Endothelial cell of umbilical vein (primary cell): Measurements from ENCODE around the gene TBC1D21. TPM values are rescaled to one million over a fixed set of nuclear protein-coding genes. Genes with fewer than 3 reads are reported as not detected.

Experiments
- BruUV-seq: library from RNA; stranded (reverse); fragments of 400-500 nt; replicated peaks from 2 replicates; lab custom pipeline; 2021; lab: Mats Ljungman, UMichigan
- CTCF ChIA-PET: fragments of 300-600, 350-600 bp; sonication (Branson Sonifier 250); formaldehyde crosslinking; loops from one replicate; lab custom pipeline; 2021; ENCODE audit warnings: antibody characterized with exemption, inconsistent platforms; lab: Charles Lee
- POLR2A ChIA-PET: fragments of 300-600, 350-600 bp; sonication (Branson Sonifier 250); formaldehyde crosslinking; loops from one replicate; lab custom pipeline; 2021; ENCODE audit warnings: antibody characterized with exemption, inconsistent platforms; lab: Charles Lee
- DNase-seq: peaks from one replicate; pipeline ENCODE4 v3.0.0-alpha.2; 2011; ENCODE audit warnings: low read depth, low spot score
- FAIRE-seq: peaks from 2 replicates; lab custom pipeline; 2011; peaks lifted over from hg19 to GRCh38; lab: Jason Lieb, UNC
- H2AFZ ChIP-seq: 2 replicates; pipeline ENCODE4 v1.6.0; 2012; ENCODE audit warnings: low read depth, low read length, control low read depth, inconsistent platforms
- H3K27ac ChIP-seq: 2 replicates; pipeline ENCODE4 v1.5.1; 2011; ENCODE audit warnings: low read depth, mild to moderate bottlenecking, control low read depth, low read length, moderate library complexity; ENCODE audit not compliant: insufficient read depth
- H3K27me3 ChIP-seq, 2 experiments: 2 replicates each; pipeline versions ENCODE4 v1.6.0 to v1.6.1; 2011; ENCODE audit warnings: low read length in 2 of 2, mixed read lengths in 1 of 2; ENCODE audit not compliant: control insufficient read depth in 2 of 2, insufficient read depth in 2 of 2
- H3K36me3 ChIP-seq, 2 experiments: 2 replicates in 1 of 2; 3 replicates in 1 of 2; pipeline ENCODE4 v1.5.1; 2011; ENCODE audit warnings: low read length in 2 of 2, mild to moderate bottlenecking in 1 of 2, moderate library complexity in 1 of 2; ENCODE audit not compliant: control insufficient read depth in 2 of 2, insufficient read depth in 2 of 2; ENCODE audit errors: extremely low read depth in 1 of 2
- H3K4me1 ChIP-seq: 3 replicates; pipeline ENCODE4 v1.5.1; 2011; ENCODE audit warnings: mild to moderate bottlenecking, low read length; ENCODE audit not compliant: control insufficient read depth, insufficient read depth; ENCODE audit errors: extremely low read depth
- H3K4me2 ChIP-seq: 2 replicates; pipeline ENCODE4 v1.6.1; 2011; ENCODE audit warnings: low read length, control low read depth, mixed read lengths; ENCODE audit not compliant: insufficient read depth
- H3K4me3 ChIP-seq, 3 experiments: fragments of 200-600 bp in 1 of 3; sonication (generic), shearing (Covaris generic) in 1 of 3; replicated peaks in 1 of 3; 2 replicates each; pipeline ENCODE4 v1.5.1; 2011 to 2016; ENCODE audit warnings: control low read depth in 3 of 3, low read length in 3 of 3, mild to moderate bottlenecking in 2 of 3, inconsistent platforms in 1 of 3, low read depth in 1 of 3, moderate library complexity in 1 of 3; ENCODE audit not compliant: insufficient read depth in 1 of 3
- H3K79me2 ChIP-seq: 2 replicates; pipeline ENCODE4 v1.6.0; 2012; ENCODE audit warnings: low read length, inconsistent platforms; ENCODE audit not compliant: control insufficient read depth, insufficient read depth
- H3K9ac ChIP-seq: replicated peaks from 2 replicates; pipeline ENCODE3; 2011; ENCODE audit warnings: low read length, control low read depth; ENCODE audit not compliant: insufficient read depth; ENCODE audit errors: extremely low read depth
- H3K9me1 ChIP-seq: replicated peaks from 3 replicates; pipeline ENCODE4 v1.6.0; 2011; ENCODE audit warnings: mild to moderate bottlenecking, low read length; ENCODE audit not compliant: control insufficient read depth, insufficient read depth; ENCODE audit errors: extremely low read depth
- H3K9me3 ChIP-seq: replicated peaks from 2 replicates; pipeline ENCODE4 v1.5.1; 2012; ENCODE audit warnings: low read length, inconsistent platforms; ENCODE audit not compliant: control insufficient read depth, insufficient read depth
- H4K20me1 ChIP-seq: replicated peaks from 2 replicates; pipeline ENCODE3; 2011; ENCODE audit warnings: mild to moderate bottlenecking, low read length; ENCODE audit not compliant: control insufficient read depth, insufficient read depth; ENCODE audit errors: extremely low read depth
- EZH2 ChIP-seq: IDR thresholded peaks from 2 replicates; pipeline ENCODE4 v1.6.1; 2012; ENCODE audit warnings: borderline replicate concordance, low read depth, mild to moderate bottlenecking, moderate library complexity, low read length, inconsistent platforms; ENCODE audit not compliant: severe bottlenecking
- FOS ChIP-seq: IDR thresholded peaks from 2 replicates; pipeline ENCODE4 v1.6.1; 2011; ENCODE audit warnings: mild to moderate bottlenecking, low read length, moderate library complexity, borderline replicate concordance; ENCODE audit not compliant: insufficient read depth
- GATA2 ChIP-seq: IDR thresholded peaks from 2 replicates; pipeline ENCODE4 v1.7.0; 2011; ENCODE audit warnings: low read depth, mild to moderate bottlenecking, moderate library complexity, mixed read lengths, low read length; ENCODE audit not compliant: insufficient read length, insufficient read depth
- JUN ChIP-seq: IDR thresholded peaks from 2 replicates; pipeline ENCODE4 v1.6.1; 2011; ENCODE audit warnings: borderline replicate concordance, low read depth; ENCODE audit not compliant: insufficient read length, insufficient read depth
- POLR2A ChIP-seq: IDR thresholded peaks from 2 replicates; pipeline ENCODE4 v1.6.1; 2012; ENCODE audit warnings: low read depth, mild to moderate bottlenecking, control low read depth, low read length
- POLR2AphosphoS5 ChIP-seq: IDR thresholded peaks from 2 replicates; pipeline ENCODE4 v1.6.1; 2012; ENCODE audit warnings: low read depth, mild to moderate bottlenecking, control low read depth, low read length, moderate library complexity; ENCODE audit not compliant: insufficient read depth
- dilution Hi-C: fragments of 300-500 bp; cut with MboI; formaldehyde crosslinking; loops from one replicate; pipeline ENCODE4 v1.15.0; 2019; ENCODE audit warnings: low sequenced_read_pairs; ENCODE audit not compliant: extremely low pct_ligation_motif_present
- intact Hi-C: fragments of 100-400 bp; cut with micrococcal nuclease; formaldehyde crosslinking; loops from one replicate; pipeline ENCODE4 v1.10.0; 2022
- polyA plus RNA-seq, 4 experiments: library from polyadenylated mRNA; depleted of rRNA in 3 of 4; stranded (reverse) in 3 of 4; unstranded in 1 of 4; fragments of >200 nt; gene quantifications; 2 replicates each; pipeline versions ENCODE4 v1.2.1 to v1.2.3, GENCODE V29; 2011 to 2012; ENCODE audit warnings: missing spikeins in 1 of 4
- total RNA-seq: library from RNA; stranded (reverse); gene quantifications from 2 replicates; pipeline ENCODE4 v1.2.3, GENCODE V29; 2021
- TF ChIP-seq, protein P1 (sequence below), 2 donors: IDR thresholded peaks; 1 replicate in 1 of 2; 2 replicates in 1 of 2; pipeline ENCODE4 v1.5.1; 2011; ENCODE audit warnings: low read length in 2 of 2, mild to moderate bottlenecking in 2 of 2, moderate library complexity in 2 of 2, control low read depth in 1 of 2, inconsistent platforms in 1 of 2, low read depth in 1 of 2; ENCODE audit not compliant: insufficient read depth in 1 of 2; ENCODE audit errors: extremely low read depth in 1 of 2
- TF ChIP-seq, protein P2 (sequence below): IDR thresholded peaks from 2 replicates; pipeline ENCODE4 v1.6.1; 2011; ENCODE audit not compliant: insufficient read depth, insufficient read length

Gene TBC1D21
- total and polyA plus RNA-seq, 2 donors (not counting 3 experiments of a cell fraction or from before 2014, with no cell fraction given), result not detected

DNA sequence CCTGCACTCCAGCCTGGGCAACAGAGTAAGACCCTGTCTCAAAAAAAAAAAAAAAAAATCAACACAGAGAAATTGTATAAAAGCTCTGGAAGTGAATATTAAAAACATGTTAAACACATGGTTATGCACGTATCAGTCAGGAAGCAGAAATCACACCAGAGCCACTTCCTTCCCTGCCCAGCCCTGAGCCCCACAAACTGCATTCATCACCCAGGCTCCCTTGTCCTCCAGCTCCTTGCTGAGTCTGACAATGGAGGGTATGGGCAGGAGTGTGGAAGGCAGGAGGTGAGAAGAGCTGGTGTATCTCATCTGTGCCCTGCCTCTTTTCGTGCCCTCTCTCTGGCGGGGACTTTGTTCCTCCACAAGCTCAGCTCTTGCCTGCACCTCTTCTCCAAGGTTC, 40.8 kb downstream of the TBC1D21 start:
- H3K9me3 ChIP-seq, result no peaks in the 10 kb centered on the region
- POLR2A ChIA-PET, result interaction anchor here (0.7 kb wide), 1 partner anchor 20 kb away, joined by 4 read pairs; no protein-coding TSS in a partner anchor
- FAIRE-seq, result no peak

More for the DNA sequence above, 40.8 kb downstream of the TBC1D21 start:
- H3K27me3 ChIP-seq, result peaks cover 0 to 10% of the 10 kb centered on the region in 2 experiments
- no peak for DNase-seq
- CTCF ChIA-PET, result interaction anchor here (0.8 to 13.7 kb wide), 3 partner anchors 10 to 50 kb away, joined by 3 to 239 read pairs (median 3); partner anchors contain the start of gene TBC1D21
- no peak overlapping the region for H3K9ac ChIP-seq
- H3K27ac ChIP-seq, result no peak overlapping the region
- H3K36me3 ChIP-seq, result no peaks in the 10 kb centered on the region
- H3K4me2 ChIP-seq, result no peak overlapping the region
- dilution Hi-C loops, result no loop called here
- H2AFZ ChIP-seq, result no peak overlapping the region
- H3K9me1 ChIP-seq, result no peaks in the 10 kb centered on the region
- TF ChIP-seq, protein P1, sequence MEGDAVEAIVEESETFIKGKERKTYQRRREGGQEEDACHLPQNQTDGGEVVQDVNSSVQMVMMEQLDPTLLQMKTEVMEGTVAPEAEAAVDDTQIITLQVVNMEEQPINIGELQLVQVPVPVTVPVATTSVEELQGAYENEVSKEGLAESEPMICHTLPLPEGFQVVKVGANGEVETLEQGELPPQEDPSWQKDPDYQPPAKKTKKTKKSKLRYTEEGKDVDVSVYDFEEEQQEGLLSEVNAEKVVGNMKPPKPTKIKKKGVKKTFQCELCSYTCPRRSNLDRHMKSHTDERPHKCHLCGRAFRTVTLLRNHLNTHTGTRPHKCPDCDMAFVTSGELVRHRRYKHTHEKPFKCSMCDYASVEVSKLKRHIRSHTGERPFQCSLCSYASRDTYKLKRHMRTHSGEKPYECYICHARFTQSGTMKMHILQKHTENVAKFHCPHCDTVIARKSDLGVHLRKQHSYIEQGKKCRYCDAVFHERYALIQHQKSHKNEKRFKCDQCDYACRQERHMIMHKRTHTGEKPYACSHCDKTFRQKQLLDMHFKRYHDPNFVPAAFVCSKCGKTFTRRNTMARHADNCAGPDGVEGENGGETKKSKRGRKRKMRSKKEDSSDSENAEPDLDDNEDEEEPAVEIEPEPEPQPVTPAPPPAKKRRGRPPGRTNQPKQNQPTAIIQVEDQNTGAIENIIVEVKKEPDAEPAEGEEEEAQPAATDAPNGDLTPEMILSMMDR (IDR thresholded peaks at IDR 0.05; ENCODE audit: extremely low read depth in 1 of 2, insufficient read depth in 1 of 2, low read depth in 1 of 2, low read length in 2 of 2), result no peak
- no peak for TF ChIP-seq FOS
- TF ChIP-seq POLR2A, result no peak
- TF ChIP-seq POLR2AphosphoS5, result no peak
- no peak for TF ChIP-seq EZH2
- TF ChIP-seq, protein P2, sequence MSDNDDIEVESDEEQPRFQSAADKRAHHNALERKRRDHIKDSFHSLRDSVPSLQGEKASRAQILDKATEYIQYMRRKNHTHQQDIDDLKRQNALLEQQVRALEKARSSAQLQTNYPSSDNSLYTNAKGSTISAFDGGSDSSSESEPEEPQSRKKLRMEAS, result no peak
- TF ChIP-seq GATA2, result no peak
- TF ChIP-seq JUN, result no peak
- intact Hi-C loops, result no loop called here
- H3K4me3 ChIP-seq, result no peak overlapping the region
- no peaks in the 10 kb centered on the region for H3K4me1 ChIP-seq
- no TSS peak for BruUV-seq
- H3K79me2 ChIP-seq, result no peaks in the 10 kb centered on the region
- no peaks in the 10 kb centered on the region for H4K20me1 ChIP-seq
